Transverse colon (tissue), 4 donors: ENCODE results near the gene SLC39A12.

Source experiments
- CTCF ChIP-seq, 5 experiments: fragments of 200-600 bp in 3 of 5; fragments of 450-650 bp in 2 of 5; sonication (generic) in 3 of 5; IDR thresholded peaks; 1 replicate in 2 of 5; 2 replicates in 3 of 5; pipeline ENCODE4 v1.5.1; 2016 to 2017; ENCODE audit warnings: antibody characterized with exemption in 5 of 5, inconsistent platforms in 3 of 5, mild to moderate bottlenecking in 2 of 5, moderate library complexity in 1 of 5
- EP300 ChIP-seq: sonication (generic); formaldehyde crosslinking; IDR thresholded peaks from one replicate; pipeline ENCODE4 v1.6.1; 2017; ENCODE audit warnings: antibody characterized with exemption, low read depth
- POLR2A ChIP-seq: fragments of 450-650 bp; IDR thresholded peaks from one replicate; pipeline ENCODE4 v1.6.1; 2016; ENCODE audit warnings: antibody characterized with exemption, mild to moderate bottlenecking, moderate library complexity
- POLR2AphosphoS5 ChIP-seq, 3 donors: sonication (generic); formaldehyde crosslinking; IDR thresholded peaks; one replicate each; pipeline ENCODE4 v1.6.1; 2016; ENCODE audit warnings: antibody characterized with exemption in 3 of 3

- TF ChIP-seq CTCF (IDR thresholded peaks at IDR 0.05) (no peak), POLR2A (no peak), POLR2AphosphoS5 (IDR thresholded peaks at IDR 0.05) (no peak), EP300 (no peak)
Observed at GRCh38 chr10:17959870-17960269, 8.2 kb downstream of the SLC39A12 start.
